ENCODE measurements around the gene RIN3.

RIN3 gene

GRCh38 chr14:92616178-92616577 lies 102.6 kb downstream of the RIN3 start:
- H3K27me3 ChIP-seq (replicated peaks; ENCODE audit: insufficient read depth, low read length) = no peaks in the 10 kb centered on the region
- TF ChIP-seq EZH2 (optimal IDR thresholded peaks at IDR 0.05; ENCODE audit: low read depth, low read length) = no peak
- no peak for TF ChIP-seq CTCF (IDR thresholded peaks at IDR 0.05; ENCODE audit: low read length)
- TF ChIP-seq EZH2phosphoT487 (IDR thresholded peaks at IDR 0.05; ENCODE audit: low read length) = no peak
- H3F3A ChIP-seq (ENCODE audit: insufficient read depth, low read length) = no peaks in the 10 kb centered on the region
- no peaks in the 10 kb centered on the region for H4K20me1 ChIP-seq (ENCODE audit: insufficient read depth, low read length)
- H3K27ac ChIP-seq (ENCODE audit: low read length) = no peak overlapping the region
- H3K79me2 ChIP-seq (ENCODE audit: low read length) = no peaks in the 10 kb centered on the region
- DNase-seq = no peak
- H3K4me1 ChIP-seq (ENCODE audit: low read length) = no peaks in the 10 kb centered on the region
- no peaks in the 10 kb centered on the region for H3K9me2 ChIP-seq (replicated peaks; ENCODE audit: insufficient read depth, low read length)
- H3K36me3 ChIP-seq (replicated peaks; ENCODE audit: insufficient read depth, low read length) = no peaks in the 10 kb centered on the region
- H3K9me3 ChIP-seq (replicated peaks; ENCODE audit: insufficient read depth, low read length) = no peaks in the 10 kb centered on the region
- no peak overlapping the region for H3K9ac ChIP-seq (ENCODE audit: low read length)
- H3K4me3 ChIP-seq (ENCODE audit: low read length) = no peak overlapping the region
- no peak overlapping the region for H3K4me2 ChIP-seq (ENCODE audit: low read depth, low read length)
- no peak overlapping the region for H2AFZ ChIP-seq (ENCODE audit: low read length)

GRCh38 chr14:92617581-92617980 lies 104.0 kb downstream of the RIN3 start:
- DNase-seq = no peak
- no peaks in the 10 kb centered on the region for H4K20me1 ChIP-seq (ENCODE audit: insufficient read depth, low read length)
- H2AFZ ChIP-seq (ENCODE audit: low read length) = no peak overlapping the region
- H3K4me2 ChIP-seq (ENCODE audit: low read depth, low read length) = no peak overlapping the region
- no peaks in the 10 kb centered on the region for H3K4me1 ChIP-seq (ENCODE audit: low read length)
- no peak overlapping the region for H3K4me3 ChIP-seq (ENCODE audit: low read length)
- no peaks in the 10 kb centered on the region for H3K9me3 ChIP-seq (replicated peaks; ENCODE audit: insufficient read depth, low read length)
- no peaks in the 10 kb centered on the region for H3K9me2 ChIP-seq (replicated peaks; ENCODE audit: insufficient read depth, low read length)
- H3K79me2 ChIP-seq (ENCODE audit: low read length) = no peaks in the 10 kb centered on the region
- H3K27me3 ChIP-seq (replicated peaks; ENCODE audit: insufficient read depth, low read length) = no peaks in the 10 kb centered on the region
- no peak overlapping the region for H3K27ac ChIP-seq (ENCODE audit: low read length)
- no peaks in the 10 kb centered on the region for H3K36me3 ChIP-seq (replicated peaks; ENCODE audit: insufficient read depth, low read length)
- TF ChIP-seq EZH2phosphoT487 (IDR thresholded peaks at IDR 0.05; ENCODE audit: low read length) = no peak
- TF ChIP-seq CTCF (IDR thresholded peaks at IDR 0.05; ENCODE audit: low read length) = no peak
- no peak for TF ChIP-seq EZH2 (optimal IDR thresholded peaks at IDR 0.05; ENCODE audit: low read depth, low read length)
- H3F3A ChIP-seq (ENCODE audit: insufficient read depth, low read length) = no peaks in the 10 kb centered on the region
- no peak overlapping the region for H3K9ac ChIP-seq (ENCODE audit: low read length)

GRCh38 chr14:92619671-92620456 lies 106.3 kb downstream of the RIN3 start:
- H3F3A ChIP-seq (ENCODE audit: insufficient read depth, low read length) = no peaks in the 10 kb centered on the region
- H3K9me3 ChIP-seq (replicated peaks; ENCODE audit: insufficient read depth, low read length) = no peaks in the 10 kb centered on the region
- TF ChIP-seq CTCF (IDR thresholded peaks at IDR 0.05; ENCODE audit: low read length) (no peak), EZH2phosphoT487 (IDR thresholded peaks at IDR 0.05; ENCODE audit: low read length) (no peak), EZH2 (optimal IDR thresholded peaks at IDR 0.05; ENCODE audit: low read depth, low read length) (no peak)
- no peaks in the 10 kb centered on the region for H4K20me1 ChIP-seq (ENCODE audit: insufficient read depth, low read length)
- no peaks in the 10 kb centered on the region for H3K36me3 ChIP-seq (replicated peaks; ENCODE audit: insufficient read depth, low read length)
- H3K9me2 ChIP-seq (replicated peaks; ENCODE audit: insufficient read depth, low read length) = no peaks in the 10 kb centered on the region
- H3K4me3 ChIP-seq (ENCODE audit: low read length) = no peak overlapping the region
- no peaks in the 10 kb centered on the region for H3K79me2 ChIP-seq (ENCODE audit: low read length)
- H3K27ac ChIP-seq (ENCODE audit: low read length) = no peak overlapping the region
- no peaks in the 10 kb centered on the region for H3K4me1 ChIP-seq (ENCODE audit: low read length)
- no peak overlapping the region for H3K9ac ChIP-seq (ENCODE audit: low read length)
- H3K4me2 ChIP-seq (ENCODE audit: low read depth, low read length) = no peak overlapping the region
- DNase-seq = no peak
- no peaks in the 10 kb centered on the region for H3K27me3 ChIP-seq (replicated peaks; ENCODE audit: insufficient read depth, low read length)
- H2AFZ ChIP-seq (ENCODE audit: low read length) = no peak overlapping the region
